CD8-positive, alpha-beta memory T cell (primary cell): ENCODE measurements around the gene STAC. TPM values are rescaled to one million over a fixed set of nuclear protein-coding genes. Genes with fewer than 3 reads are reported as not detected.

Experiments
- CTCF ChIA-PET: fragments of 350-600 bp; sonication (Branson Sonifier 250); formaldehyde crosslinking; loops from one replicate; lab custom pipeline; 2021; ENCODE audit warnings: antibody characterized with exemption; lab: Charles Lee
- POLR2A ChIA-PET: fragments of 350-600 bp; sonication (Branson Sonifier 250); formaldehyde crosslinking; loops from one replicate; lab custom pipeline; 2021; ENCODE audit warnings: antibody characterized with exemption; lab: Charles Lee
- DNase-seq, 5 donors: peaks; one replicate each; pipeline versions ENCODE4 v3.0.0 to v3.0.0-alpha.2; 2020 to 2022; ENCODE audit warnings: mixed read lengths in 1 of 5
- H3K27ac ChIP-seq: one replicate; pipeline ENCODE4 v1.7.0; 2013; ENCODE audit warnings: low read depth, mild to moderate bottlenecking, low read length, moderate library complexity
- H3K27me3 ChIP-seq: 2 replicates; pipeline ENCODE4 v1.7.0; 2013; ENCODE audit warnings: low read length, mild to moderate bottlenecking; ENCODE audit not compliant: insufficient read depth, poor library complexity, severe bottlenecking
- H3K36me3 ChIP-seq: 2 replicates; pipeline ENCODE4 v1.7.0; 2013; ENCODE audit warnings: mild to moderate bottlenecking, low read length, moderate library complexity; ENCODE audit not compliant: insufficient read depth
- H3K4me1 ChIP-seq: 2 replicates; pipeline ENCODE4 v1.7.0; 2013; ENCODE audit warnings: mild to moderate bottlenecking, low read length, moderate library complexity; ENCODE audit not compliant: insufficient read depth
- H3K4me3 ChIP-seq: 2 replicates; pipeline ENCODE4 v1.7.0; 2013; ENCODE audit warnings: mild to moderate bottlenecking, low read length
- H3K9me3 ChIP-seq: 2 replicates; pipeline ENCODE4 v1.7.0; 2013; ENCODE audit warnings: mild to moderate bottlenecking, low read length
- H3K27ac Mint-ChIP-seq, 8 donors: one replicate each; pipeline ENCODE4 v1.8.0; 2020 to 2021; ENCODE audit warnings: mixed read lengths in 8 of 8, mild to moderate bottlenecking in 6 of 8, inconsistent platforms in 3 of 8, moderate library complexity in 3 of 8
- H3K27me3 Mint-ChIP-seq, 2 donors: one replicate each; pipeline ENCODE4 v1.8.0; 2020 to 2021; ENCODE audit warnings: mixed read lengths in 2 of 2, mild to moderate bottlenecking in 1 of 2, moderate library complexity in 1 of 2
- H3K36me3 Mint-ChIP-seq, 3 donors: one replicate each; pipeline ENCODE4 v1.8.0; 2020 to 2021; ENCODE audit warnings: mixed read lengths in 3 of 3, inconsistent platforms in 1 of 3, mild to moderate bottlenecking in 1 of 3
- H3K4me1 Mint-ChIP-seq, 3 donors: one replicate each; pipeline ENCODE4 v1.8.0; 2020 to 2021; ENCODE audit warnings: mixed read lengths in 3 of 3, inconsistent platforms in 1 of 3, mild to moderate bottlenecking in 1 of 3
- H3K4me3 Mint-ChIP-seq, 7 donors: one replicate each; pipeline ENCODE4 v1.8.0; 2020 to 2021; ENCODE audit warnings: mixed read lengths in 7 of 7, mild to moderate bottlenecking in 6 of 7, moderate library complexity in 4 of 7, inconsistent platforms in 2 of 7
- H3K9me3 Mint-ChIP-seq, 5 donors: one replicate each; pipeline ENCODE4 v1.8.0; 2020 to 2022; ENCODE audit warnings: mixed read lengths in 5 of 5, mild to moderate bottlenecking in 3 of 5, moderate library complexity in 2 of 5, inconsistent platforms in 1 of 5
- polyA plus RNA-seq: library from polyadenylated mRNA; unstranded; fragments of 300-500 nt; fragmentation: Illumina TruSeq; gene quantifications from one replicate; pipeline ENCODE4 v1.2.3, GENCODE V29; 2021
- total RNA-seq, 2 experiments: library from RNA; stranded (reverse); gene quantifications; one replicate each; pipeline ENCODE4 v1.2.3, GENCODE V29; 2021

STAC gene
- total and polyA plus RNA-seq, 3 experiments from 2014 or later, result not detected

DNA sequence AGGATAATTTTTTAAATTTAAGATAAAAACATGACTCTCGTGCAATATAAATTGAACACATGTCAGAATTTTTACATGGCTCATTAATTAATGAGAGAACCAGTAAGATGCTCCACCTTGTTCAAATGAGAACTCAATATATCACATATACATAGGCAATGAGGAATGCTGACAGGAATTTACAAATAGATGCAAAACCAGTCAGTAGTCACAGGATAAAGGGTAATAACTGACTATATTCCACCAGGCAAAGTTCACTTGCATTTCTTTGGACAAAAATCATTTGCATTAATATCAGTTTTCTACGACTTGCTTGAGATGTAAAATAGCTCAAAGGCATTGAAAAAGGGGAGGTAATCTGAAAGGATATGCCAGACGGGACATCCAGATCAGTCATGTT, 139.4 kb downstream of the STAC start:
- Mint-ChIP-seq H3K27me3 (peaks cover 0 to 3% of the 10 kb centered on the region in 2 donors), H3K4me1 (no peaks in the 10 kb centered on the region), H3K4me3 (no peak overlapping the region), H3K27ac (no peak overlapping the region), H3K9me3 (no peaks in the 10 kb centered on the region), H3K36me3 (no peaks in the 10 kb centered on the region)
- H3K36me3 ChIP-seq, result no peaks in the 10 kb centered on the region
- no peak overlapping the region for H3K4me3 ChIP-seq
- ChIA-PET CTCF (no interaction called here), POLR2A (no interaction called here)
- no peak overlapping the region for H3K27ac ChIP-seq
- H3K9me3 ChIP-seq, result no peaks in the 10 kb centered on the region
- no peaks in the 10 kb centered on the region for H3K27me3 ChIP-seq
- no peaks in the 10 kb centered on the region for H3K4me1 ChIP-seq
- DNase-seq, result no peak

DNA sequence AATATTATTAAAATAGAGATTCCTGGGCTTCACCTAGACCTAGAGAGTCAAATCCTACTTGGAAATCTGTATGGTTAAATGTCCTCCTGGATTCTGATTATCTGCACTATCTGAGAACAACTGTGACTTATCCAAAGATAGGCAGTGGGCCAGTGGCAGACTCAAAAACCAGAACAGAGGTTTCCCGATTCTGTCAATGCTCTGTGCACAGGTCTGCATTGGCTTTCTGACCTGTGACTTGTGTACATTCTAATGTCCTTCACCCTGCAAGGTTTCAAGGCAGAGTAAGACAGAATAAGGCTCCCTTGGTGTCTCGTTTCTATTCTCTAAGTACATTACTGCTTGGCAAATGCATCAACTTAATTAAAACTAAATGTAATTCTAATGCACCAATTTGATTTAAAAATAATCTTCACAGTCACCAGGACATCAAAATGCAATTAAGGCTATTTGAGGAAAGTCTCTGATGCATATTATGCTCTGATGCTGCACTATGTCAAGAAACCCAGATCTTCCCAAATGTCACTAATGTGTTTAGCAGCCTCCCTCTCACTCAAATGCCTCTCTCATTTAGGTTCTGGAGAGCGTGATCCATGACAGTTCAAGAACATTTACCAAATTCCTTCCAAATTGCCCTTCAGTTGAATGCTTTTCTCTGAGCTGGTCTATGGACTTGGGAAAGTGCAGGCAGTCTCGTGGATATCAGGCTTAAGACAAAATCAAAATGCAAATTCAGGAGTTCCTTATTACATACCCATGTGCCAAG, 140.1 kb downstream of the STAC start:
- Histone ChIP-seq H3K27me3 (no peaks in the 10 kb centered on the region), H3K36me3 (no peaks in the 10 kb centered on the region), H3K27ac (no peak overlapping the region), H3K4me1 (no peaks in the 10 kb centered on the region), H3K4me3 (no peak overlapping the region), H3K9me3 (no peaks in the 10 kb centered on the region)
- POLR2A ChIA-PET, result no interaction called here
- Mint-ChIP-seq H3K36me3 (no peaks in the 10 kb centered on the region), H3K27ac (no peak overlapping the region), H3K27me3 (peaks cover 0 to 3% of the 10 kb centered on the region in 2 donors), H3K9me3 (no peaks in the 10 kb centered on the region), H3K4me3 (no peak overlapping the region), H3K4me1 (no peaks in the 10 kb centered on the region)
- no peak for DNase-seq
- CTCF ChIA-PET, result no interaction called here

DNA sequence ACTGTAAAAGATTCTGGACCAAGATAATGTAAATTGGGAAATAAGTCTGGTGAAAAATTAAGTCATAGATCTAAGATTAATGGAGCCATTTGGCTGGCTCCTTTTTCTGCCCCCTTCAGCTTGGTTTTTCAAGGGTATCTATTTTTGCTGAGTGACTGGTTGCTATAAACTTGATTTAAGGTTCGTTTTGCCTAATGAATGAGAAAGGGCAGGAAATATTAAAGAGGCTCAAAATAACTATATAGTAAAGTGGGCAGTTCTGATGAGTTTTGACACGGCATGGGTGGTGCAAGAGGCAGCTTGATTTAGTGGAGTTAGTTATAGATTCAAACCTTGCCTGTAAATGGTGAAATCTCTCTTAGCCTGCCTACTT, 140.7 kb downstream of the STAC start:
- Mint-ChIP-seq H3K36me3 (no peaks in the 10 kb centered on the region), H3K4me3 (no peak overlapping the region), H3K27me3 (peaks cover 0 to 3% of the 10 kb centered on the region in 2 donors), H3K27ac (no peak overlapping the region), H3K9me3 (no peaks in the 10 kb centered on the region), H3K4me1 (no peaks in the 10 kb centered on the region)
- Histone ChIP-seq H3K4me3 (no peak overlapping the region), H3K27ac (no peak overlapping the region), H3K9me3 (no peaks in the 10 kb centered on the region), H3K4me1 (no peaks in the 10 kb centered on the region), H3K36me3 (no peaks in the 10 kb centered on the region), H3K27me3 (no peaks in the 10 kb centered on the region)
- CTCF ChIA-PET, result no interaction called here
- DNase-seq, result no peak
- POLR2A ChIA-PET, result no interaction called here

DNA sequence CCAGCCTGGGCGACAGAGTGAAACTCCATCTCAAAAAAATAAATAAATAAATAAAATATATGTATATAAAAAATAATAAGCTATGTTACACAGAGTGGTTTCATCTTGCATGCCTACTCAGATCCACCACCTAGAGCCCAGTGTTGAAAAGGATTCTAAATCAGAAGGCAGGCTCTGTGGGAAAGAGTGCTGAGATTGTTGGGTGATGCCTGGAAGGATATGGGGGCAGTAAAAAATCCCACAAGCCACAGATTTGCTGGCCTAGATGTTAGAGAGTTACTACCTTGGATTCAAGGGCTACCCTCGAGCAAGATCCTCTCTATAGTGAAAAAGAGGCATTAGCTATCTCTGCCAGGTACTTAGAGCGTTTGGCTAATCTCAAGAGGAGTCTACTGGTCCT, 144.3 kb downstream of the STAC start:
- no peaks in the 10 kb centered on the region for H3K9me3 Mint-ChIP-seq
- CTCF ChIA-PET, result no interaction called here
- no peaks in the 10 kb centered on the region for H3K36me3 ChIP-seq
- H3K27ac Mint-ChIP-seq, result no peak overlapping the region
- no peaks in the 10 kb centered on the region for H3K9me3 ChIP-seq
- peaks cover 0 to 3% of the 10 kb centered on the region in 2 donors for H3K27me3 Mint-ChIP-seq
- H3K27ac ChIP-seq, result no peak overlapping the region
- no peaks in the 10 kb centered on the region for H3K36me3 Mint-ChIP-seq
- H3K4me3 ChIP-seq, result no peak overlapping the region
- no peaks in the 10 kb centered on the region for H3K4me1 ChIP-seq
- H3K27me3 ChIP-seq, result no peaks in the 10 kb centered on the region
- POLR2A ChIA-PET, result no interaction called here
- DNase-seq, result no peak
- no peak overlapping the region for H3K4me3 Mint-ChIP-seq
- H3K4me1 Mint-ChIP-seq, result no peaks in the 10 kb centered on the region

DNA sequence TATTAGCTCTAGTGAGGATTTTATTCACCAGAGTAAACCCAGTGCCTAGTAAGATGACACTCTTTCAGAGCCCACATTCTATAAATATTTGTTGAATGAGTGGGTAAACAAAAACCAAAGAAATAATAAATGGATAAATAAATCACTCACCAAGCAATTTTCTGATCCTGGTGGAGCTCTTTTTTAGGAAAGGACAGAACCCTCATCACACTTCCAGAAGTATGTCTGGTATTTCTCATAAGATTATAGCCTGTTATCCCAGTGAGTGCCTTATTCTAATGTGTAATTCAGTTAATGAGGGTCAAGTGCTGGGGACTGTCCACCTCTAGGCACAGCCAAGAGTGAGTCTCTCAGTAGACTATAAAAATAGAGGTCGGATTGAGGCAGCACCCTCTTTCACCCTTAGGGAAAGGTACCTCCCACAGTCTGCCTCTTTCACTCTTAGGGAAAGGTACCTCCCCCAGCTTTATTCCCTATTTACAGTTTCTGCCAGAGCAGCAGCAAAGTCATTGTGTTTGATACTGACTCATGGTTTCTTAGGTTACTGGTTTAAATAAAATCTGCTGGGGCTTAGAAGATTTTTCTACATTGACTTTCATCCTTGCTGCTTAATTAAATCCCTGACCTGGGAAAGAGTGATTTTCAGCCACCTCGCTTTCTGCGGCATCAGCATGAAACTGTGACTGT, 145.0 kb downstream of the STAC start:
- peaks cover 0 to 3% of the 10 kb centered on the region in 2 donors for H3K27me3 Mint-ChIP-seq
- ChIA-PET CTCF (no interaction called here), POLR2A (no interaction called here)
- H3K27ac Mint-ChIP-seq, result no peak overlapping the region
- no peaks in the 10 kb centered on the region for H3K9me3 ChIP-seq
- no peaks in the 10 kb centered on the region for H3K36me3 Mint-ChIP-seq
- no peaks in the 10 kb centered on the region for H3K4me1 Mint-ChIP-seq
- H3K27me3 ChIP-seq, result no peaks in the 10 kb centered on the region
- no peak overlapping the region for H3K4me3 ChIP-seq
- no peaks in the 10 kb centered on the region for H3K36me3 ChIP-seq
- H3K9me3 Mint-ChIP-seq, result no peaks in the 10 kb centered on the region
- no peaks in the 10 kb centered on the region for H3K4me1 ChIP-seq
- no peak for DNase-seq
- no peak overlapping the region for H3K4me3 Mint-ChIP-seq
- H3K27ac ChIP-seq, result no peak overlapping the region

DNA sequence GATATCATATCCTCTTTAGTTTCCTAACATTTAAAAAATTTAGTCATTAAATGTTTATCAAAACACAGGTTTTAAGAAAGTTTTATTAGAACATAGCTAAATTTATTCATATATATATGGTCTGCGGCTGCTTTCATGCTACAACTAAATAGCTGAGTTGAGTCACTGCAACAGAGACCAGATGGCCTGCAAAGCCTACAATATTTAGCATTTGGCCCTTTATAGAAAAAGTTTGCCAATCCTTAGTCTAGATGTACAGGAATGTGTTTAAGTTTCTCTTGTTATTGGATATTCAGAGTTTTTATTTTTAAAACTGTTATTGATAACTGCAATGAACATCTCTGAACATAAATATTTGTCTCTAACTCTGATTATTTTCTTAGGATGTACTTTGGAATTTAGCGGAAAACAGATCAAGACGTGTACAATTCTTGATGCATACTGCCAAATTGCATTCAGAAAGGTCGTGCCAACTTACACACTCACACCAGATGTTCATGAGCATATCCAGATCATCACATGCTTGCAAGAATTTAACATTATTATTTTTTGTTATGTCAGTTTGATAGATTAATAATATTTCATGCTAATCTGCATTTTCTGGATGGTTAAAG, 157.9 kb downstream of the STAC start:
- Histone ChIP-seq H3K27ac (no peak overlapping the region), H3K4me1 (no peaks in the 10 kb centered on the region), H3K4me3 (no peak overlapping the region), H3K36me3 (no peaks in the 10 kb centered on the region), H3K27me3 (no peaks in the 10 kb centered on the region), H3K9me3 (no peaks in the 10 kb centered on the region)
- ChIA-PET CTCF (no interaction called here), POLR2A (no interaction called here)
- Mint-ChIP-seq H3K27ac (no peak overlapping the region), H3K9me3 (peaks cover 0 to 5% (median 0%) of the 10 kb centered on the region in 5 donors), H3K36me3 (no peaks in the 10 kb centered on the region), H3K27me3 (peaks cover 0 to 1% of the 10 kb centered on the region in 2 donors), H3K4me1 (no peaks in the 10 kb centered on the region), H3K4me3 (no peak overlapping the region)
- no peak for DNase-seq

DNA sequence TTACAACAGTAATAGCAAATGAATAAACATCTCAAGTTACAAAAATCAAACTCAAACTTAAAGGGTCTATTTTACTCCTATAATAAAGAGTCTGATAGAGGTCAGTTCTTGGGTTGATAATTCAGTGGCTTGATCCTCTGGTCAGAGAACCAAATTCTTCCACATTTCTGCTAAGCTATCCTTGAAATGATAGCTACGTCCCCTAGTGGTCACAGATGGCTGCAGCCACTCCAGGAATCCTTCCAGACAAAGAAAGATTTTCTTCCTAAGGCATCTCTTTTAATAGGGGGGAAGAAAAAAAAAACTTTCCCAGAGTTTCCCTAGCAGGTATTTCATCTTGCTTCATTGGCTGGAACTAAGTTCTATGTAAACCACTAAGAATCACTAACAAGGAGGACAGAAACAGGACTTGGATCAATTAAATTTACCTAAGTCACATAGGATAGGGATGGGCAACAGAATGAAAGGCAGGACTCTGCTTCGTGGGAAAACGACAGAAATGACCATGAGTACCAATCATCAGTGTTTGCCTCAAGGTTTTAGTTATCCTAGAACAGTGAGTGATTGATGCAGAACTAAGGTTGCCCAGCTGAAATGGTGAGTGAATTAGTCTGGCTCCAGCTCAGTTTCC, 160.7 kb downstream of the STAC start:
- H3K9me3 Mint-ChIP-seq, result peaks cover 0 to 3% (median 0%) of the 10 kb centered on the region in 5 donors
- POLR2A ChIA-PET, result no interaction called here
- DNase-seq, result no peak
- CTCF ChIA-PET, result no interaction called here
- Histone ChIP-seq H3K4me3 (no peak overlapping the region), H3K27me3 (no peaks in the 10 kb centered on the region), H3K4me1 (no peaks in the 10 kb centered on the region), H3K36me3 (no peaks in the 10 kb centered on the region), H3K9me3 (no peaks in the 10 kb centered on the region), H3K27ac (no peak overlapping the region)
- no peaks in the 10 kb centered on the region for H3K36me3 Mint-ChIP-seq
- no peaks in the 10 kb centered on the region for H3K4me1 Mint-ChIP-seq
- peaks cover 1 to 3% of the 10 kb centered on the region in 2 donors for H3K27me3 Mint-ChIP-seq
- no peak overlapping the region for H3K4me3 Mint-ChIP-seq
- H3K27ac Mint-ChIP-seq, result no peak overlapping the region

DNA sequence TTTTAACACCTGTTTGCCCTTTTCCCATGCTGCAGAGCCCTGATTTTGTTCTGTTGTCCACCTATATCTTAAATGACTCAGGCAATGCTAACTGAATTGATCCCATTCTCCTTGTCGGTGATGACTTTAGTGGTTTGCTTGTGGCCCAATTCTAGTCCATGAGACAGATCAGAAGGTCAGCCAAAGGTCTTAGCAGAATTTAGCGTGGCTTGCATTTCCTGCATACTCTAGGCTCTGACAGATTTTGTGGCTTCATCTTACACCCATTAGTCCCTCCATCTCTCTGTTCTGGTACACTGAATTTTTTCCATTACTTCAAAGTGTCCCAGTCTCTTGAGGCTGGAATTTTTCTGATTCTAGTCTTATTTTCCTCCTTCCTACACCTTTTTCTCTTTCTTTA, 161.9 kb downstream of the STAC start:
- Histone ChIP-seq H3K4me1 (no peaks in the 10 kb centered on the region), H3K36me3 (no peaks in the 10 kb centered on the region), H3K27me3 (no peaks in the 10 kb centered on the region), H3K9me3 (no peaks in the 10 kb centered on the region), H3K27ac (no peak overlapping the region), H3K4me3 (no peak overlapping the region)
- H3K9me3 Mint-ChIP-seq, result peaks cover 0 to 2% (median 0%) of the 10 kb centered on the region in 5 donors
- no peak overlapping the region for H3K27ac Mint-ChIP-seq
- H3K27me3 Mint-ChIP-seq, result peaks cover 0 to 6% of the 10 kb centered on the region in 2 donors
- no peaks in the 10 kb centered on the region for H3K36me3 Mint-ChIP-seq
- H3K4me1 Mint-ChIP-seq, result no peaks in the 10 kb centered on the region
- DNase-seq, result no peak
- ChIA-PET CTCF (no interaction called here), POLR2A (no interaction called here)
- H3K4me3 Mint-ChIP-seq, result no peak overlapping the region
